GM12864 (cell line): ENCODE measurements around the gene EXOC3L4.
A peak's percentile ranks its signal among the peaks of the same experiment; 100 is the strongest.

ENCODE experiments used
- DNase-seq: peaks from one replicate; pipeline ENCODE4 v3.0.0-alpha.2; 2011; ENCODE audit warnings: low read depth
- H3K4me3 ChIP-seq: 2 replicates; pipeline ENCODE4 v1.5.1; 2011; ENCODE audit warnings: mild to moderate bottlenecking, low read depth, low read length, control low read depth
- CTCF ChIP-seq: IDR thresholded peaks from 2 replicates; pipeline ENCODE4 v1.5.1; 2011; ENCODE audit warnings: low read depth, mild to moderate bottlenecking, moderate library complexity, low read length, control low read depth, inconsistent platforms; ENCODE audit errors: missing control alignments

The EXOC3L4 gene

DNA sequence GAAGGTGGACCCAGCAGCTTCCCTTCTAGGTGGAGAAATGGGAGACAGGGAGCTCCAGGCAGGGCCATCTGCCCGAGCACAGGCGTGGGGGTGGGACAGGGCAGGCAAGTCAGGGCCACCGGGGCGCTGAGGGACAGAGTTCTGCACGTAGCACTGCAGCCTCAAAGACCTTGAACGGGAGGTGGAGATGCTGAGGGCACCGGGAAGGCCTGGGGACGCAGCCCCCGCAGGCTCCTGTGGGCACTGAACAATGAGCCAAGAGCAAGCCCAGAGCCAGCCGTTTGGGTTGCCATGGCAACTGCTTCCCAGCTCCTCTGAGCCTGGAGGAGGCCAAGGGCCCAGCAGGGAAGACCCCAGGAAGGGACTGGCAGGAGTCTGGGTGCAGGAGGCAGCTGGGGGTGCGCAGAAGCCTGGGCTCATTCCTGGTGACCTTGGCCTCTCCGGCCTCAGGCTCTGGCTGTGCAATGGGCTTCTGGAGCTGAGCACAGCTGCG lies 7.1 kb upstream of the EXOC3L4 start:
- no peak for DNase-seq
- no peak for TF ChIP-seq CTCF
- H3K4me3 ChIP-seq, result no peak overlapping the region

- no peak for TF ChIP-seq CTCF
- no peak overlapping the region for H3K4me3 ChIP-seq
- no peak for DNase-seq
Measured at GRCh38 chr14:103088921-103089320, 5.6 kb upstream of the EXOC3L4 start.

DNA sequence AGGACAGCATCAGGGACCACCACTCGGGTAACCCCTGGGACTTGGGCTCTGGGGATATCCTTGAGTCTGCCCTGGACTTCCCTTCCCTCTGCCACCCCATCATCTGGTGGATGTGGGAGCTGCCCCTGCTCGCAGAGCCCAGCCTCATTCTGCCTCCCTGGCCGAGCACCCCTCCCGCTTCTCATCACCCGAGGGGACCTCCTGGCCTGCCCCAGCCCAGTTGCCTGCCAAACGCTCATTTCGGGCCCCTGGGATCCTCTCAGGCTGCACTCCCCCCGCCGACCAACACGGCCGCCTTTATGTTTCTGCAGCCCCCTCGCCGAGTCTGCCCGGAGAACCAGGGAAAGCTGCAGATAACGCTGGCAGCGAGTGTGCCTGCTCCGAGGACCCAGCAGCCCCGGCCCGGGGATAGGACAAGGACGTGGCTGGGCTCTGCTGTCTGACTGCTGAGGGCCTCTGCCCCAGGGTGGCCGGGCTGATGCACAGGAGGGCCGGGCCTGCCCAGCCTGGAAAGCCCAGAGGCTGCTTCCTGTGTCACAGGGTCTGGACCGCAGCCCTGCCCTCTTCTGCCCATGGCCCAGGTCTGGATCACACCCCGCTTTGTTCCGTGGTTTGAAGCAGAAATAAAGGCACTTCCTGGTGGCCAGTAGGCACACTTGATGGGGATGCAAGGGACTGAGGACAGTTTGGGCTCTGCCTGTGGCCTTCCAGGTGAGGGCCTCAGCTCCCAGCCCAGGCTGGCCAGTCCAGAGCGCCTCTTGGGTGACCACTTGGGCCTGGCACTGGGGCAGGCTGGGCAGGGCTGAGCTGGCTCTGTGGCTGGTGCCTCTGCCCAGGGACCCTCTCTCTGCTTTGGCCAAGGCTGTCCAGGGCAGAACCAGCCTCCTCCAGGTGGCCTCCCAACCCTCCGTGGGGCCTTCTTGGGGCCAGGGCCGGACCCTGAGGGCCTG lies 4.9 kb upstream of the EXOC3L4 start:
- no peak for DNase-seq
- TF ChIP-seq CTCF, result no peak
- no peak overlapping the region for H3K4me3 ChIP-seq

DNA sequence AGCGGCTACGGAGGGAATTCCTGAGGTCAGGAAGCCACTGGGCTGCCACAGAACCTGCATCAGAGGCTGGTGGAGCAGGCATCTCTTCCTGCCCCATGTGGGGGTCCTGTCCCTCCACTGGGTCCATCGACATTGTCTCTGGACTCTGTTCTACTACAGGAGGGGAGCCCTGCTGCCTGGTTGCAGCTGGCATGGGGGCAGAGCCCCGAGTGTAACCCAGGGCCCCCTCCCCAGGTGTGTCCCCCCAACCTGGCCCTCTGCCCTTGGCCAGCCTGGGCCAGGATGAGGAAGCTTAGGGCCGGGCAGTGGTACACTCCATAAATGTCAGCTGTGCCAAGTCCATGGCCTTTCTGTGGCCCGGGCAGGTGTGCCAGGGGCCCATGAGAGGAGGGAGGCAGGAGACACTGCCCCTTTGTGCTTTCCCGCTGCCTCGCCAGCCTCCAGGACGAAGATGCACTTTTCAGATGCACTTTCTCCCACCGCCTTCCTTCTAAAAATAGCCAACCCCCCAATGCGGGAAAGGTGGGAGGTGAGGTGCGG lies 4.0 kb upstream of the EXOC3L4 start:
- no peak overlapping the region for H3K4me3 ChIP-seq

GRCh38 chr14:103091041-103091882 lies 3.3 kb upstream of the EXOC3L4 start:
- TF ChIP-seq CTCF, result peak; percentile 58
- no peak for DNase-seq

More for the DNA sequence above, 4.0 kb upstream of the EXOC3L4 start:
- no peak for DNase-seq
- no peak for TF ChIP-seq CTCF

DNA sequence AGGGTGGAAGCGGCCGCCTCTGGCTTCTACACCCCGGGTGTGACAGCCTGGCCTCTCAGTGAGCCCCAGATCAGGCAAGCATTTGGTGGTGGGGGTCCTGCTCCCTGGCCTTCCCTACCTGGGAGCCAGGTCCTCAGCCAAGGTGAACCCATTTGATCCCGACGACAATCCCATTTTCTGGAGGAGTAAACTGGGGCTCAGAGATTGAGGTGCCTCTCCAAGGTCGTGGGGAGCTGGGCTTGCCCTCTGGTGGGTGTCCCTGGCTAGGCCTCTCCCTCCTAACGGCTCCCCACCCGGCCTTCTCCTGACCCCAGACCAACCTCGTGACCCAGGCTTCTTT lies 2.7 kb upstream of the EXOC3L4 start:
- peak overlapping the region; percentile 27 for H3K4me3 ChIP-seq
- DNase-seq, result no peak
- TF ChIP-seq CTCF, result peak; percentile 1

More at GRCh38 chr14:103091041-103091882, 3.3 kb upstream of the EXOC3L4 start:
- peak overlapping the region; percentile 39 for H3K4me3 ChIP-seq
